ENCODE results near the gene ZNF594. TPM values are rescaled to one million over a fixed set of nuclear protein-coding genes. Genes with fewer than 3 reads are reported as not detected.

ZNF594 gene
- total and polyA plus RNA-seq, 7 donors: 1.1 to 6.6 (median 3.1) TPM

- Histone ChIP-seq H3K27me3 (ENCODE audit: insufficient read depth in 3 of 3, low read length in 2 of 3) (no peaks in the 10 kb centered on the region), H3K4me3 (no peak overlapping the region), H3K27ac (no peak overlapping the region), H3K36me3 (ENCODE audit: insufficient read depth in 1 of 2, low read depth in 1 of 2) (peaks cover 0 to 20% of the 10 kb centered on the region in 2 donors), H3K9me3 (no peaks in the 10 kb centered on the region), H3K4me1 (no peaks in the 10 kb centered on the region)
- DNase-seq: no peak
- no peak for TF ChIP-seq CTCF (IDR thresholded peaks at IDR 0.05)
- intact Hi-C loops (cut with DNase I): no loop called here
- WGBS, 3 donors: 86 to 89% (median 87%) methylated on average over 5 of the region's 5 CpGs
- no peak for ATAC-seq
Measured at GRCh38 chr17:5210091-5210490, 18.4 kb upstream of the ZNF594 start.

GRCh38 chr17:5209396-5209795, 17.7 kb upstream of the ZNF594 start:
- H3K27ac ChIP-seq: no peak overlapping the region
- no peak for TF ChIP-seq CTCF (IDR thresholded peaks at IDR 0.05)
- ATAC-seq: no peak
- intact Hi-C loops (cut with DNase I): no loop called here
- peaks cover 0 to 17% of the 10 kb centered on the region in 2 donors for H3K36me3 ChIP-seq (ENCODE audit: insufficient read depth in 1 of 2, low read depth in 1 of 2)
- DNase-seq: no peak
- H3K4me3 ChIP-seq: no peak overlapping the region
- WGBS, 3 donors: 87 to 96% (median 92%) methylated on average over 3 of the region's 3 CpGs
- no peaks in the 10 kb centered on the region for H3K27me3 ChIP-seq (ENCODE audit: insufficient read depth in 3 of 3, low read length in 2 of 3)
- no peaks in the 10 kb centered on the region for H3K4me1 ChIP-seq
- H3K9me3 ChIP-seq: no peaks in the 10 kb centered on the region

- no peak for DNase-seq
- H3K27me3 ChIP-seq (ENCODE audit: insufficient read depth in 3 of 3, low read length in 2 of 3): no peaks in the 10 kb centered on the region
- H3K4me1 ChIP-seq: no peaks in the 10 kb centered on the region
- no peak for ATAC-seq
- TF ChIP-seq CTCF (IDR thresholded peaks at IDR 0.05): no peak
- H3K4me3 ChIP-seq: no peak overlapping the region
- no peak overlapping the region for H3K27ac ChIP-seq
- WGBS, 3 donors: 96 to 100% (median 97%) methylated on average over 1 of the region's 1 CpG
- intact Hi-C loops (cut with DNase I): no loop called here
- no peaks in the 10 kb centered on the region for H3K9me3 ChIP-seq
- H3K36me3 ChIP-seq (ENCODE audit: insufficient read depth in 1 of 2, low read depth in 1 of 2): no peaks in the 10 kb centered on the region
Measured at GRCh38 chr17:5203908-5204294, 12.2 kb upstream of the ZNF594 start.

GRCh38 chr17:5203178-5203907, 11.7 kb upstream of the ZNF594 start:
- intact Hi-C loops (cut with DNase I): no loop called here
- Histone ChIP-seq H3K4me3 (no peak overlapping the region), H3K9me3 (no peaks in the 10 kb centered on the region), H3K4me1 (no peaks in the 10 kb centered on the region), H3K27me3 (ENCODE audit: insufficient read depth in 3 of 3, low read length in 2 of 3) (no peaks in the 10 kb centered on the region), H3K27ac (no peak overlapping the region), H3K36me3 (ENCODE audit: insufficient read depth in 1 of 2, low read depth in 1 of 2) (no peaks in the 10 kb centered on the region)
- no peak for DNase-seq
- 95 to 96% (median 96%) methylated on average over 14 of the region's 14 CpGs for WGBS, 3 donors
- peak in 1 of 4 donors; percentile 16 for ATAC-seq
- TF ChIP-seq CTCF (IDR thresholded peaks at IDR 0.05): no peak

GRCh38 chr17:5201011-5201410, 9.3 kb upstream of the ZNF594 start:
- H3K4me1 ChIP-seq: no peaks in the 10 kb centered on the region
- H3K27me3 ChIP-seq (ENCODE audit: insufficient read depth in 3 of 3, low read length in 2 of 3): no peaks in the 10 kb centered on the region
- intact Hi-C loops (cut with DNase I): no loop called here
- 76 to 82% (median 81%) methylated on average over 8 of the region's 8 CpGs for WGBS, 3 donors
- DNase-seq: no peak
- no peak for TF ChIP-seq CTCF (IDR thresholded peaks at IDR 0.05)
- no peak overlapping the region for H3K4me3 ChIP-seq
- ATAC-seq: no peak
- H3K9me3 ChIP-seq: no peaks in the 10 kb centered on the region
- no peak overlapping the region for H3K27ac ChIP-seq
- H3K36me3 ChIP-seq (ENCODE audit: insufficient read depth in 1 of 2, low read depth in 1 of 2): no peaks in the 10 kb centered on the region

All from psoas muscle (tissue), 8 donors.